ENCODE results near the gene PRC1.

The PRC1 gene

GRCh38 chr15:90981681-90982080 lies 12.7 kb downstream of the PRC1 start:
- DNase-seq (ENCODE audit: low read depth), result no peak
- TF ChIP-seq CTCF (conservative IDR thresholded peaks at IDR 0.05; ENCODE audit: control insufficient read depth, insufficient read depth, low read depth, low read length), result no peak
- no peak overlapping the region for H3K4me3 ChIP-seq (ENCODE audit: control insufficient read depth, low read depth, low read length)

- TF ChIP-seq CTCF (conservative IDR thresholded peaks at IDR 0.05; ENCODE audit: control insufficient read depth, insufficient read depth, low read depth, low read length), result no peak
- H3K4me3 ChIP-seq (ENCODE audit: control insufficient read depth, low read depth, low read length), result no peak overlapping the region
- DNase-seq (ENCODE audit: low read depth), result no peak
These were observed 14.8 kb downstream of the PRC1 start for GRCh38 chr15:90979582-90979981.

GRCh38 chr15:90974216-90974615 lies 20.1 kb downstream of the PRC1 start:
- H3K4me3 ChIP-seq (ENCODE audit: control insufficient read depth, low read depth, low read length), result no peak overlapping the region
- no peak for TF ChIP-seq CTCF (conservative IDR thresholded peaks at IDR 0.05; ENCODE audit: control insufficient read depth, insufficient read depth, low read depth, low read length)
- DNase-seq (ENCODE audit: low read depth), result no peak

GRCh38 chr15:90972133-90972532 lies 22.2 kb downstream of the PRC1 start:
- no peak for TF ChIP-seq CTCF (conservative IDR thresholded peaks at IDR 0.05; ENCODE audit: control insufficient read depth, insufficient read depth, low read depth, low read length)
- DNase-seq (ENCODE audit: low read depth), result no peak
- H3K4me3 ChIP-seq (ENCODE audit: control insufficient read depth, low read depth, low read length), result no peak overlapping the region

- no peak for DNase-seq (ENCODE audit: low read depth)
- TF ChIP-seq CTCF (conservative IDR thresholded peaks at IDR 0.05; ENCODE audit: control insufficient read depth, insufficient read depth, low read depth, low read length), result no peak
- H3K4me3 ChIP-seq (ENCODE audit: control insufficient read depth, low read depth, low read length), result no peak overlapping the region
These were observed 24.1 kb downstream of the PRC1 start for GRCh38 chr15:90970274-90970673.

GRCh38 chr15:90968434-90968833 lies 25.9 kb downstream of the PRC1 start:
- no peak overlapping the region for H3K4me3 ChIP-seq (ENCODE audit: control insufficient read depth, low read depth, low read length)
- no peak for DNase-seq (ENCODE audit: low read depth)
- no peak for TF ChIP-seq CTCF (conservative IDR thresholded peaks at IDR 0.05; ENCODE audit: control insufficient read depth, insufficient read depth, low read depth, low read length)

GRCh38 chr15:90967206-90967605 lies 27.1 kb downstream of the PRC1 start:
- DNase-seq (ENCODE audit: low read depth), result no peak
- no peak for TF ChIP-seq CTCF (conservative IDR thresholded peaks at IDR 0.05; ENCODE audit: control insufficient read depth, insufficient read depth, low read depth, low read length)
- no peak overlapping the region for H3K4me3 ChIP-seq (ENCODE audit: control insufficient read depth, low read depth, low read length)
